Endothelial cell (in vitro differentiated cells): ENCODE results near the gene VAPA. TPM values are rescaled to one million over a fixed set of nuclear protein-coding genes. Genes with fewer than 3 reads are reported as not detected.
A peak's percentile ranks its signal among the peaks of the same experiment; 100 is the strongest.

Experiments used
- DNase-seq: peaks from one replicate; pipeline ENCODE4 v3.0.0; 2021; ENCODE audit warnings: low spot score
- H3K27ac Mint-ChIP-seq: one replicate; pipeline ENCODE4 v1.8.0; 2021; ENCODE audit warnings: mixed read lengths, inconsistent platforms; ENCODE audit not compliant: unreplicated experiment
- H3K27me3 Mint-ChIP-seq: one replicate; pipeline ENCODE4 v1.8.0; 2021; ENCODE audit warnings: mild to moderate bottlenecking, moderate library complexity, mixed read lengths, inconsistent platforms; ENCODE audit not compliant: unreplicated experiment
- H3K36me3 Mint-ChIP-seq: one replicate; pipeline ENCODE4 v1.8.0; 2021; ENCODE audit warnings: mild to moderate bottlenecking, low read depth, mixed read lengths, inconsistent platforms; ENCODE audit not compliant: unreplicated experiment
- H3K4me1 Mint-ChIP-seq: one replicate; pipeline ENCODE4 v1.8.0; 2021; ENCODE audit warnings: mild to moderate bottlenecking, mixed read lengths, inconsistent platforms; ENCODE audit not compliant: unreplicated experiment
- H3K4me3 Mint-ChIP-seq: one replicate; pipeline ENCODE4 v1.8.0; 2021; ENCODE audit warnings: mild to moderate bottlenecking, mixed read lengths, inconsistent platforms; ENCODE audit not compliant: unreplicated experiment
- H3K9me3 Mint-ChIP-seq: one replicate; pipeline ENCODE4 v1.8.0; 2021; ENCODE audit warnings: mixed read lengths, inconsistent platforms; ENCODE audit not compliant: unreplicated experiment
- total RNA-seq: library from RNA; stranded (reverse); fragmentation: NEBNext Ultra II Directional; extraction: Animal tissue kit (Norgen Biotek cat#: 25700); gene quantifications from one replicate; pipeline ENCODE4 v1.2.1, GENCODE V29; 2021; ENCODE audit not compliant: unreplicated experiment
- TF ChIP-seq, protein P1 (sequence below): fragments of 200-600 bp; sonication (generic); IDR thresholded peaks from one replicate; pipeline ENCODE4 v1.5.0; 2021; ENCODE audit warnings: antibody characterized with exemption; ENCODE audit not compliant: unreplicated experiment

VAPA gene
- total RNA-seq, 1 donor from 2014 or later = 180 TPM

DNA sequence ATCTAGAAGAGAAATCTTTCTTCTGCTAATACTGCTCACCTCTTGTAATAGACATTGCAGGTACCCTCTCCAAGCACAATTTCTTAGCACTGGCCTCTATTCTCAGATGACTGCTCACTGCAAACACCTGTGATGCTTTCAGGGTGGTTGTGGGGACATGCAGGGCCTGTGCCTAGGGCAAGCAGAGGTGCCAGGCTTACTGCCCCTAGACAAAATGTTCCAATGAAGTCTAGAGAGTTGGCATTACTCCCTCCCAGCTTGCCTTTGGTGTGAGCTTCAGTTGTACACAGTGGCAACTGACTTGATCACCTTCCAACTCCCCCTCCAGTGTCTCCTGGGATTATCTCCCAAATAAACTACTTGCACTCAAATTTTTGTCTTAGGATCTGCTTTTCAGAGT, 41.0 kb upstream of the VAPA start:
- Mint-ChIP-seq H3K27me3 (peaks cover 5% of the 10 kb centered on the region), H3K4me3 (no peak overlapping the region), H3K27ac (no peak overlapping the region), H3K9me3 (no peaks in the 10 kb centered on the region), H3K4me1 (peaks cover 42% of the 10 kb centered on the region), H3K36me3 (no peaks in the 10 kb centered on the region)
- no peak for DNase-seq
- TF ChIP-seq, protein P1, sequence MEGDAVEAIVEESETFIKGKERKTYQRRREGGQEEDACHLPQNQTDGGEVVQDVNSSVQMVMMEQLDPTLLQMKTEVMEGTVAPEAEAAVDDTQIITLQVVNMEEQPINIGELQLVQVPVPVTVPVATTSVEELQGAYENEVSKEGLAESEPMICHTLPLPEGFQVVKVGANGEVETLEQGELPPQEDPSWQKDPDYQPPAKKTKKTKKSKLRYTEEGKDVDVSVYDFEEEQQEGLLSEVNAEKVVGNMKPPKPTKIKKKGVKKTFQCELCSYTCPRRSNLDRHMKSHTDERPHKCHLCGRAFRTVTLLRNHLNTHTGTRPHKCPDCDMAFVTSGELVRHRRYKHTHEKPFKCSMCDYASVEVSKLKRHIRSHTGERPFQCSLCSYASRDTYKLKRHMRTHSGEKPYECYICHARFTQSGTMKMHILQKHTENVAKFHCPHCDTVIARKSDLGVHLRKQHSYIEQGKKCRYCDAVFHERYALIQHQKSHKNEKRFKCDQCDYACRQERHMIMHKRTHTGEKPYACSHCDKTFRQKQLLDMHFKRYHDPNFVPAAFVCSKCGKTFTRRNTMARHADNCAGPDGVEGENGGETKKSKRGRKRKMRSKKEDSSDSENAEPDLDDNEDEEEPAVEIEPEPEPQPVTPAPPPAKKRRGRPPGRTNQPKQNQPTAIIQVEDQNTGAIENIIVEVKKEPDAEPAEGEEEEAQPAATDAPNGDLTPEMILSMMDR = no peak

DNA sequence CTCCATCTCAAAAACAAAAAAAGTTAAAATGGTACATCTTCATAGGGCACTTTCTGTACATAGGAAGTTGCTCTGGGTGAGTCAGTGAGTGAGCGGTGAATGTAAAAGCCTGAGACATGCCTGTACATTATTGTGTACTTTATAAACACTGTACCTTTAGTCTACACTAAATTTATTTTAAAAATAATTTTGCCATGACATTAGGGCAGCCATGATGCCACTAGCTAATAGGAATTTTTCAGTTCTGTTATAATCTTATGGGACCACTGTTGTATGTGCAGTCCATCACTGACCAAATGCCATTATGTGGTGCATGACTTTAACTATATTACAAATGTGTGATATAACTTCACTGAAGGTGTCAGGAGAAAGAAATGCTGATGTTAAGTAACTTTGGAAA, 39.1 kb upstream of the VAPA start:
- H3K4me3 Mint-ChIP-seq = no peak overlapping the region
- no peak overlapping the region for H3K27ac Mint-ChIP-seq
- TF ChIP-seq, protein P1 = no peak
- no peaks in the 10 kb centered on the region for H3K36me3 Mint-ChIP-seq
- H3K4me1 Mint-ChIP-seq = peaks cover 30% of the 10 kb centered on the region
- peaks cover 5% of the 10 kb centered on the region for H3K27me3 Mint-ChIP-seq
- DNase-seq = no peak
- no peaks in the 10 kb centered on the region for H3K9me3 Mint-ChIP-seq

DNA sequence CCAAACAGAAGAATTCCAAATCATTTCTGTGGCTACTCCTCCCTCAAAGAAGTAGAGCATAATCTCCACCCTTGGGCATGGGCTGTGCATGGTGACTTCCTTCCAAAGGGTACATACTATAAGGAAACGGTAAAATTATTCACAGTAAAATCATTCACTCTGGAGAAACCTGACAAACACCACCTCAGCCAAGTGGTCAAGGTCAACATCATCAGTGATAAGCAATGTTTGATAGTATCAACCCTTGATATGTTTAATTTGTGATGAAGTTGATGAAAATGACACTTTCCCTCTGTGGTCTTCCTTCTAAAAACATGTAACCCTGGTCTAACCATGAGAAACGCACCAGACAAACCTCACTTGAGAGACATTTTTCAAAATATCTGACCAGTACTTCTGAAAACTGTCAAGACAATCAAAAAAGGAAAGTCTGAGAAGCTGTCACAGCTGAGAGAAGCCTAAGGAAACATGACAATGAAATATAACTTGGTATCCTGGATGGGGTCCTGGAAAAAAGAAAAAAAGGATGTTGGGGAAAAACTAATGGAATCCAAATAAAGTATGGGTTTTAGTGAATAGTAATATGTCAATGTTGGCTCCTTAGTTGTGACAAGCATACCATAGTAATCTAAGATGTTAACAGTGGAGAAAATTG, 37.5 kb upstream of the VAPA start:
- no peaks in the 10 kb centered on the region for H3K9me3 Mint-ChIP-seq
- no peak for DNase-seq
- H3K4me3 Mint-ChIP-seq = no peak overlapping the region
- H3K36me3 Mint-ChIP-seq = no peaks in the 10 kb centered on the region
- peaks cover 16% of the 10 kb centered on the region for H3K4me1 Mint-ChIP-seq
- H3K27me3 Mint-ChIP-seq = no peaks in the 10 kb centered on the region
- H3K27ac Mint-ChIP-seq = peak overlapping the region; percentile 97
- TF ChIP-seq, protein P1 = no peak

DNA sequence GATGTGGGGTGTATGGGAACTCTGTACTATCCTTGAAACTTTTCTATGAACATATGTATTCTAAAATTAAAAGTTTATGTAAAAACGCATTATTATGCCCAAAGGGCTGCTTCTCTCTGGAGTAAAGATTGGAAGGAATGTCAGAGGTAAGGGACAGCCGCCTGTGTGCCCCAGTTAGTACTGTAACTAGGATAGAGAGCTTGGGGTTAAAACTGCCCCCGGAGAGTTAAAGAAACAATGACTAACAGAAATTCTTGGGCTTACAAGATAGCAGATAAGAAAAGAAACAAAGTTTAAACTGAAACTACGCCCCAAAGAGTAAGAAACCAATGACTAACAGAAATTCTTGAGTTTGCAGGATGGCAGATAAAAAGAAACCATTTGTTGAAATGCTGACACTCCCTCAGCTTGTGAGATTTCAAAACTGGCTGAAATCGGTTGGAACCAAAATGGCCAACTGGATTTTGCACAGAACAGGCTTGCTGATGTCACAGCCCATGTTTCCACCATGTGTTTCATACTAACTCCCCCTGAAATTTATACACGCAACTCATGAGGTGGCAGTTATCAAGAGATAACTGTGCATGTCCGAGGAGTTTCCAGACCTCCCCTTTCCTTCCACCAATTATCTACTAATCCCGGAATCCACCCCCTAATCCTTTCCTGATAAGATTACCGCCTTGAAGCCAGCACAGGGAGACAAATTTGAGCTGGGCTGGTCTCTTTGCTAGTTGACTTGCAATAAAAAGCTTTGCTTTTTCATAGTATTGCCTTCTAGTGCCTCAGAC, 36.8 kb upstream of the VAPA start:
- DNase-seq = no peak
- Mint-ChIP-seq H3K27ac (peak overlapping the region; percentile 97), H3K4me1 (peaks cover 13% of the 10 kb centered on the region), H3K9me3 (no peaks in the 10 kb centered on the region), H3K27me3 (no peaks in the 10 kb centered on the region), H3K36me3 (no peaks in the 10 kb centered on the region), H3K4me3 (no peak overlapping the region)
- TF ChIP-seq, protein P1 = no peak

DNA sequence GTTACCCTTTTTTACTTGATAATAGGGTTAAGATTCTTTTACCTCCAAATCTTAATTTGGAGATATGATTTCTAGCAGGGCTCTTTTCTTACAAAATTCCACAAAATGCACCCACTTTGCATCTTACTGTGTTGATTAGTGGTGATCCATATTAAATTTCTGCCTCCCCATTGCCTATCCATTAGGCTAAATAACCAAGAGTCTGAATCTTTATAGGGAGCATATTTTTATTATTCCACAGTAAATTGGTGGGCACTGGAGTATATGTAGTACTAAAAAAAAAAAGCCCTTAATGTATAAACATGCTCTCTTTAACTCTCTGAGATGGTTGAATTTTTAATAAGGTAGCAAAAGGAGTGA, 36.2 kb upstream of the VAPA start:
- no peak for DNase-seq
- H3K27ac Mint-ChIP-seq = peak overlapping the region; percentile 97
- H3K4me3 Mint-ChIP-seq = no peak overlapping the region

More for the DNA sequence above, 36.2 kb upstream of the VAPA start:
- Mint-ChIP-seq H3K27me3 (no peaks in the 10 kb centered on the region), H3K4me1 (peaks cover 13% of the 10 kb centered on the region), H3K36me3 (no peaks in the 10 kb centered on the region), H3K9me3 (no peaks in the 10 kb centered on the region)
- TF ChIP-seq, protein P1 = no peak
